CD4-positive, alpha-beta T cell treated with Interleukin-1 beta for 1 hour (primary cell): ENCODE measurements around the gene SUN1.
A peak's percentile ranks its signal among the peaks of the same experiment; 100 is the strongest.

Experiments
- DNase-seq, 2 donors: peaks; one replicate each; pipeline ENCODE4 v3.0.0-alpha.2; 2020 to 2022

SUN1 gene

GRCh38 chr7:815284-816216 is 16.7 kb upstream of the SUN1 start:
- peak in 1 of 2 donors; percentile 6 for DNase-seq

- DNase-seq = peak; percentile 97 to 98
These were observed 16.0 kb upstream of the SUN1 start for GRCh38 chr7:816300-816750.

- peak; percentile 19 for DNase-seq
These were observed 15.3 kb upstream of the SUN1 start for GRCh38 chr7:816751-817671.

GRCh38 chr7:818031-818699 is 14.1 kb upstream of the SUN1 start:
- DNase-seq = peak in 1 of 2 donors; percentile 27

- no peak for DNase-seq
These were observed 11.9 kb upstream of the SUN1 start for GRCh38 chr7:820341-820740.

- no peak for DNase-seq
These were observed 10.6 kb upstream of the SUN1 start for GRCh38 chr7:821688-822087.

GRCh38 chr7:822692-823276 is 9.5 kb upstream of the SUN1 start:
- DNase-seq = no peak

GRCh38 chr7:823649-824048 is 8.6 kb upstream of the SUN1 start:
- DNase-seq = no peak

GRCh38 chr7:824081-824480 is 8.2 kb upstream of the SUN1 start:
- no peak for DNase-seq

GRCh38 chr7:824664-825063 is 7.6 kb upstream of the SUN1 start:
- no peak for DNase-seq

GRCh38 chr7:825386-825785 is 6.9 kb upstream of the SUN1 start:
- DNase-seq = no peak

- no peak for DNase-seq
These were observed 5.9 kb upstream of the SUN1 start for GRCh38 chr7:826230-826917.

- DNase-seq = no peak
These were observed 3.3 kb upstream of the SUN1 start for GRCh38 chr7:828793-829561.

GRCh38 chr7:830069-830468 is 2.2 kb upstream of the SUN1 start:
- no peak for DNase-seq

GRCh38 chr7:831596-832166 is 595 bp upstream of the SUN1 start:
- DNase-seq = peak in 1 of 2 donors; percentile 35

GRCh38 chr7:832968-833424 is 720 bp downstream of the SUN1 start:
- DNase-seq = no peak

- DNase-seq = no peak
These were observed 1.5 kb downstream of the SUN1 start for GRCh38 chr7:833601-834258.

- DNase-seq = no peak
These were observed 2.0 kb downstream of the SUN1 start for GRCh38 chr7:834277-834676.

- DNase-seq = no peak
These were observed 2.7 kb downstream of the SUN1 start for GRCh38 chr7:835021-835420.
